SIG-M5 treated with dmso at 0.1 percent for 504 hours (cell line): ENCODE results near the gene PLXNA1.

Source experiments
- DNase-seq: peaks from one replicate; lab custom pipeline; 2025; ENCODE audit not compliant: unreplicated experiment; lab: John Stamatoyannopoulos, UW

Gene PLXNA1

GRCh38 chr3:126982471-126983175, at the start of gene PLXNA1:
Gene PLXNA1, plus strand, starts transcription at chr3:126983115. Its CDS starts 5,479 bp downstream, at chr3:126988594.
- DNase-seq: peak; percentile 79

DNA sequence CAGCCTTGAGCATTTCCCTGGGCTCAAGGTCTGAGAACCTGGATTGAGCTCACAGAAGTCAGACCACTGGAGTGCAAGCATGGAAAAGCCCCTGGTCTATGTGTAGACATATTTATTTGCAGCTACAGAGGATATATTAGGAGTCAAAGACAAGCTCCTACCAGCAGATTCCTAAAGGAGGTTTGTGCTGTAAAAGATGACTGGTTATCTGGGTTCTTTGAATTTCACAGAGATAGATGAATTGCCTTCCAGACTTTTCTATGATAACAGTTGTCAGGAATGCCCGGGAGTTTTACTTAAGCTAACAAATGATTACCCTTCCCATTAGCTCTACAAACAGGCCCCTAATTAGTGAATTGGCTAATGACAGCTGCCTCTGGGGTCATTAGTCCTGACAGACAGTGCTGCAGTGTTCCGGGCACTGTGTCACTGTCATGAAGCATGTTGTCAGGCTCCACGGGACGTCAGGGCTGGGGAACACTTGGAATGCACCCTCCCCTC, 48.8 kb upstream of the PLXNA1 start:
- DNase-seq: no peak

DNA sequence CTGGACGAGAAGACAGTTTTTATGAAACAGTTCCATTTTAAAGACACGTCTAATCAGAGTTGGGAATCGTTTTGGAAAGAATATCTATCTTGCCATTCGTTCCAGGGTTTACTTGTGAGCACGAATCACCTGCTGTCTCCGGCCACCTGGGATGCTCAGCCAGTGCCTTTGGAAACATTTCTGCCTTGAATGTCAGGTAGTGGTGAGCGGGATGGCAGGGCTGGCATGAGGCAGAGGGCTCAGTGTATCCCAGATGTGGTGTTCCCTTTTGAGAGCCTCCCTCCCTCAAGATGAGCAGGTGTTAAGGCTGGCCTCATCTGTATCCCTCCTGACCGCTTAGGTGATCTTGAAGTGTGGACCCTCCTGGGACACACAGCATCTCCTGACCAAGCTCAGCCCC, 47.9 kb upstream of the PLXNA1 start:
- no peak for DNase-seq

DNA sequence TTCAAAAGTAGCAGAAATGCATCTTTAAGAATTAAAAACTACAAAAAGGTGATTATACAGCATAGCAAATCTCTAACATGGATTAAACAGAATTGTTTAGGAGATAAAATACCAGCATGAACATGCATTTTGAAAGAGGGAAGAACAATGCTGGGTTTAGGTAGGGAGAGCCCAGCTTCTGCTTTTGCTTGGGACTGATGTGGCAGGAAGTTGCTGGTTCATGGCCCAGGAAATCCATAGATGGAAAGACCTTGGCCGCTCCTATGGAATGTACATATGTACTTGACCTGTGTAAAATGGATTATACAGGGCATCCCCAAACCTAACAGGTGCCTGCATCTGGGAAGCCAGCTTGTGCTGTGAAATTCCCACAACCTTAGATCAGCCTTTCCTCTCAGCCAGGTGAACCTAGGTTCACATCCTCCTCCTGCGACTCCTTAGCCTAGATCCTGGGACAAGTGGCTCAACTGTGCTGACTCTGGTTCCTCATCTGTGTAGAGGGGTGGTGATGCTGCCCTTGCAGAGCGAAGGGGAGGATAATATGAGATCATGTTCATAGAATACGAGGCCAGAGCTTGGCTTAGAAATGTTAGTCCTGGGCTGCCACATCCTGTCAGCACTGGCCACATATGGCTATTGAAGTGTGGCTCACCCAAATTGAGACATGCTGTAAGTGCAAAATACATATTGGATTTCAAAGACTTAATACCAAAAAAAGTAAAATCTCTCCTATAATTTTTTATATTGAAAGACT, 47.0 kb upstream of the PLXNA1 start:
- no peak for DNase-seq

- no peak for DNase-seq
Measured at GRCh38 chr3:126936853-126937425, 46.0 kb upstream of the PLXNA1 start.

GRCh38 chr3:126937533-126937932, 45.4 kb upstream of the PLXNA1 start:
- no peak for DNase-seq

GRCh38 chr3:126937973-126938372, 44.9 kb upstream of the PLXNA1 start:
- DNase-seq: no peak

- DNase-seq: no peak
Measured at GRCh38 chr3:126938520-126939337, 44.2 kb upstream of the PLXNA1 start.

DNA sequence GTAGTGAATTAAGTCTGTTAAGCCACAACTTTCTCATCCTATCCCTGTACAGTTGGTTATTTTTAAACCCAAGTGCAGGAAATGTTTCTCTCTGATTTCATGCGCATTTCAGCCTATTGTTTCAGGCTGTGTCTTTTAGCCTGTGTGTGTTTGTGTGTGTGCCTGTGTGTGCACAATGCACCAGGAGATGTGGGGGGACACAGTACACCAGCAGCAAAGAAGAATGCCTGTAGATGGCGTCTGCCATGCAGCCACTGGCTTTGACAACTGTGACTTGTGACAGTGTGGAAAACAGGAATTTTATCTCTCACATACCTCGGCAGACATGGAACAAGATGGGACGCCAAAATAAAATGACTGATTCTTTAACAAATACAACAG, 43.6 kb upstream of the PLXNA1 start:
- no peak for DNase-seq

DNA sequence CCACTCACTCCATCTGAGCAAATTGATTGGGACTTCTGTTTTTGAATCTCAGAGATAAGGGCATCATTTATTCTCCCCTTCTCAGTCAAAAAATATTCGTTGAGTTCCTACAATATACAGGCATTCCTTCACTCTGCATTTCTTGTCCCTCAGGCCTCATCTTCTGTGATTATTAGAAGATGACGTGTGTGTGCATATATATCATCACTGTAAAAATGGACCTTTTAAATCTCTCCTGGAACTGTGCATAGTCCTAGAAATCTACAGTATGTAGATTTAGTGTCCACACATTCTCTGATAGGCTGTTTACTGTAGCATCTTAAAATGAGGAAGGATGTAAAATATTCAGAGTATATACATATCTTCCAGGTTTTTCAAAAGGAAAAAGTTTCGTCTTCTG, 43.2 kb upstream of the PLXNA1 start:
- DNase-seq: no peak

- DNase-seq: no peak
Measured at GRCh38 chr3:126941721-126942270, 41.1 kb upstream of the PLXNA1 start.

DNA sequence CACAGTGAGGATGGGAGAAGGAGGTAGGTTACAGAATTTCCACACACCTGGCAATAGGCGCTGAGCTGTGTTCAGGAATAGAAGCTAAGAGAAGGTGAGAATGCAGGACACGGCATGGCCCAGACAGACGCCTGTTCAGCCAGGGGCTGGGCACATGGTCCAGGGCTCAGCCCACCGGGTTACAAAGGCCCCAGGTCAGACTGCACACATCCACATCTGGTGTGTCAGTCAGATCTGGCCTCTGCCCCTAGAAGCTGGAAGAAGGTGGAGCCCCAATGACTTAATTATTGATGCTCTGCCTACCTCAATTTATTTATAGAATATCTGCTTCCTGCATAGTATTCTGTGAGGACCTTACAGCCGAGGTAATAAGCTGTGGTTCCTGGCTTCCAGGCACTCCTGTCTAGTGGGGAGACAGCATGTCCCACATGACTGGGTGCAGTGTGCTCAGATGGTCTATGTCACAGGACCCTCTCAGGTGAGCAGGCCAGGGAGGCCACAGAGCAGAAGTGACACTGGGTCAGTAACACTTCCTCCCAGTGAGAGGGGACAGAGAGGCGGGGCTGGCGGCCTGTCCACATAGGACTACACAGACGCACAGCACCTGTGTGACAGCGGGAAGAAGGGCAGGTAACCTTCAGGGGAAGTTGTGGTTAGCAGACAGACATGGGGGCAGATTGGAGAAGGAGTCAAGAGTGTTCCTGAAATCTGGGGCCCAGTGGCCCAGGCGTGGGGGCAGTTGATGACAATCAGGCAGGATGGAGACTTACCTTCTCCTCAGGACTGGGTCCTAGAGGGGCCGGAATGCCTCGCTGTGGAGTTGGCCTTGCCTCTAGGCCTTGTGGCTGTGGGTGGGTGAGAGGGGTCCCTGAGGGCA, 38.6 kb upstream of the PLXNA1 start:
- DNase-seq: no peak

- DNase-seq: no peak
Measured at GRCh38 chr3:126945171-126945721, 37.7 kb upstream of the PLXNA1 start.

DNA sequence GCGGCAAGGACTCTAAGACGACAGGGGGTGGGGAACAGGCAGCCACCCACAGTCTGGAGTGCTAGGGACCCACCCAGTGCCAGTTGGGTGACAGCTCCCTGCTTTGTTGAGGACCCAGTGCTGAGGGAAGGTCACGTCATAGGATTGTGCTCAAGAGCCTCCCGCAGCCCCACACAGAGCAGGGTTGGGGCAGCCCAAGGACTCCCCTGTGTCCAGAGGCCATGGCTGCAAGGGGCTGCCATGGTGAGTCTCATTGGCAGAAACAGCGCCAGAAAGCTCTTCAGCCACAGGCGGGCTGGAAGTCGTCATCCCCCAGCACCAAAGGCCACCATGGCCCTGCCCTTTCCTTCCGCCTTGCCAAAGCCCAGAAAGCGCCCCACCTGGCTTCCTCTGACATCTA, 37.0 kb upstream of the PLXNA1 start:
- DNase-seq: no peak

DNA sequence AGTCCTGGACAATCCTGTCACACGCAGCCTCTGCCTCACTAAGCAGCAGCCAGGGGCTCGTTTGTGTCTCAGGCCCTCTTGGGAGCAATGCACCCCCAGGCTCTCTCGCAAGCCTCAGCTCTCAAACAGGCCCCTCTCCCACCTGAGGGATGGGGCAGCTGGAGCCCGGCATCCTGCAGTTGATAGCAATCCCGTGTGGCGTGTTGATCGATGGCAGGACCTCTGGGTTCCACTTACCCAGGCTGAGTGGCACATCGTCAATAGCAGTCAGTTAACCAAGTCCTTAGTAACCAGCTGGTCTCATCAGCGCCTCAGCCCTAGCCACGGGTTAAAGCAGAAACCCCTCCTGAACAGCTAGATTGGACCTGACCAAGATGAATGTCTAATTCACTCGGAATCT, 36.5 kb upstream of the PLXNA1 start:
- no peak for DNase-seq

DNA sequence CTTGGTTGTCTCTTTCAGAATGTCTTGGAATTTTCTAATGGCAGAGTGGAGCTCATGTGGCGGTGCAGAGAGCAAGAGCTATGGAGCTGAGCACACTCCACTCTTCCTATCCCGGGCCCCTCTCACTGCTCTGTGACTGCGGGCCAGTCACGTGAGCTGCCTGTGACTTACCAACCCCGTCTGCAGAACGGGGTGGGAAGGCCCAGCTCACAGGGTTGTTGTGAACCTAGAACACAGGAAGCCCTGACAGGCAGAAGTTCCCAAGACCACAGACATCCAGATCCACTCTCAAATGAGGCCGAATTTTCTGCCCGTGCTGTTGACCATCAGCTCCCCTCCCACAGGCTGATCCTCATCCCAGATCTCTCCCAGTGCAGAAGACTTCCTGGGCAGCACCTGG, 35.5 kb upstream of the PLXNA1 start:
- DNase-seq: no peak

- no peak for DNase-seq
Measured at GRCh38 chr3:126948980-126949535, 33.9 kb upstream of the PLXNA1 start.

GRCh38 chr3:126951561-126951960, 31.4 kb upstream of the PLXNA1 start:
- DNase-seq: no peak

GRCh38 chr3:126952261-126952982, 30.5 kb upstream of the PLXNA1 start:
- DNase-seq: no peak
